C4-2B (cell line): ENCODE measurements around the gene CASK.

ENCODE experiments used
- H3K27ac ChIP-seq: fragments of 450-650 bp; 2 replicates; pipeline ENCODE4 v1.5.1; 2017
- CTCF ChIP-seq: fragments of 450-650 bp; conservative IDR thresholded peaks from 2 replicates; pipeline ENCODE4 v1.5.1; 2017; ENCODE audit warnings: mild to moderate bottlenecking
- ZFX ChIP-seq: fragments of 450-650 bp; IDR thresholded peaks from 2 replicates; pipeline ENCODE4 v1.6.1; 2017

Gene CASK

DNA sequence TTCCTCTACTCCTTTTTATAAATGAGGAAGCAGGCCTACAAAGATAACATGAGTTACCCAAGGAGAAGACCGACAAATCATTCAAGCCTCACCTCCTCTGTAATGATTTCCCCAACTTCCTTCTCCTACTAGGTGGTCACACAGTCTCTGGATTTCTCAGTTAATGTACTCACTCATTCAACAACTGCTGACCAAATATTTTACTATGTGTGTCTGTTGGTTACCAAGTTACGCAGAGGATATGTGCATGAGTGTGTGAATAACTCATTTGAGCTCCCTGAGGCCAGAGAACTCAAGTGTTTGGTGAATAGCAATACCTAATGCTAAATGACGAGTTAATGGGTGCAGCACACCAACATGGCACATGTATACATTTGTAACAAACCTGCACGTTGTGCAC, 10.4 kb downstream of the CASK start:
- TF ChIP-seq ZFX (no peak), CTCF (no peak)
- H3K27ac ChIP-seq = no peak overlapping the region

- no peak overlapping the region for H3K27ac ChIP-seq
- TF ChIP-seq CTCF = no peak
- TF ChIP-seq ZFX = no peak
These were observed 14.3 kb downstream of the CASK start for GRCh38 chrX:41909068-41909467.

- TF ChIP-seq ZFX = no peak
- no peak overlapping the region for H3K27ac ChIP-seq
These were observed 16.7 kb downstream of the CASK start for GRCh38 chrX:41906515-41907187.

GRCh38 chrX:41903544-41903943, 19.8 kb downstream of the CASK start:
- TF ChIP-seq ZFX (no peak), CTCF (no peak)
- no peak overlapping the region for H3K27ac ChIP-seq

GRCh38 chrX:41900321-41900720, 23.0 kb downstream of the CASK start:
- no peak for TF ChIP-seq CTCF
- no peak for TF ChIP-seq ZFX
- no peak overlapping the region for H3K27ac ChIP-seq

GRCh38 chrX:41895826-41896225, 27.5 kb downstream of the CASK start:
- TF ChIP-seq ZFX = no peak
- TF ChIP-seq CTCF = no peak
- no peak overlapping the region for H3K27ac ChIP-seq

- TF ChIP-seq CTCF (no peak), ZFX (no peak)
- no peak overlapping the region for H3K27ac ChIP-seq
These were observed 33.3 kb downstream of the CASK start for GRCh38 chrX:41890026-41890423.
